GM18907 (cell line): ENCODE results near the gene TAS1R3.
"Not testable (repeated sequence)": the region's sequence is repeated elsewhere in the genome, so short reads cannot be mapped to it uniquely, and the experiment has no call there.

ENCODE experiments used
- ATAC-seq: cut with Tn5 transposase; IDR thresholded peaks from one replicate; pipeline ENCODE4 v1.9.1; 2021; ENCODE audit warnings: mild to moderate bottlenecking, moderate library complexity; ENCODE audit not compliant: unreplicated experiment

TAS1R3 gene

GRCh38 chr1:1364266-1364665 lies 33.2 kb downstream of the TAS1R3 start:
- no peak for ATAC-seq

GRCh38 chr1:1365875-1366698 lies 35.0 kb downstream of the TAS1R3 start:
- ATAC-seq = no peak

GRCh38 chr1:1366699-1367066 lies 35.6 kb downstream of the TAS1R3 start:
- ATAC-seq = no peak

- no peak for ATAC-seq
These were observed 36.2 kb downstream of the TAS1R3 start for GRCh38 chr1:1367315-1367714.

GRCh38 chr1:1370094-1370493 lies 39.0 kb downstream of the TAS1R3 start:
- ATAC-seq = not testable (repeated sequence)

GRCh38 chr1:1370771-1371300 lies 39.8 kb downstream of the TAS1R3 start:
- no peak for ATAC-seq

GRCh38 chr1:1371364-1371745 lies 40.3 kb downstream of the TAS1R3 start:
- ATAC-seq = no peak

GRCh38 chr1:1371746-1372711 lies 40.9 kb downstream of the TAS1R3 start:
- ATAC-seq = no peak

GRCh38 chr1:1373051-1373814 lies 42.2 kb downstream of the TAS1R3 start:
- no peak for ATAC-seq

- no peak for ATAC-seq
These were observed 42.9 kb downstream of the TAS1R3 start for GRCh38 chr1:1373815-1374588.

- ATAC-seq = peak; percentile 6
These were observed 43.5 kb downstream of the TAS1R3 start for GRCh38 chr1:1374589-1374928.

GRCh38 chr1:1374929-1375662 lies 44.0 kb downstream of the TAS1R3 start, which contains the start of gene AURKAIP1:
AURKAIP1 (minus strand) TSS chr1:1375207; CDS start chr1:1374756, 451 bp downstream.
- ATAC-seq = peak; percentile 85

GRCh38 chr1:1376551-1377226 lies 45.6 kb downstream of the TAS1R3 start:
- ATAC-seq = no peak

- ATAC-seq = no peak
These were observed 46.6 kb downstream of the TAS1R3 start for GRCh38 chr1:1377540-1378205.

GRCh38 chr1:1380860-1381259 lies 49.8 kb downstream of the TAS1R3 start:
- ATAC-seq = no peak

- ATAC-seq = no peak
These were observed 50.2 kb downstream of the TAS1R3 start for GRCh38 chr1:1381294-1381693.
